GM10248 (cell line): ENCODE results near the gene LDAH.

Source experiments
- CTCF ChIA-PET: fragments of 300-600 bp; sonication (Branson Sonifier 250); formaldehyde crosslinking; extraction: SDS; loops from one replicate; lab custom pipeline; 2021; ENCODE audit warnings: antibody characterized with exemption; lab: Yijun Ruan, JAX
- POLR2A ChIA-PET: fragments of 350-650 bp; sonication (Branson Sonifier 250); formaldehyde crosslinking; extraction: SDS; loops from one replicate; lab custom pipeline; 2020; ENCODE audit warnings: antibody characterized with exemption; lab: Yijun Ruan, JAX
- DNase-seq: peaks from one replicate; pipeline ENCODE4 v3.0.0; 2012; ENCODE audit errors: extremely low spot score
- TF ChIP-seq, protein P1 (sequence below): IDR thresholded peaks from 2 replicates; pipeline ENCODE4 v1.5.1; 2012; ENCODE audit warnings: mild to moderate bottlenecking, low read depth; ENCODE audit errors: extremely low read depth, missing control alignments, control extremely low read depth

Gene LDAH

DNA sequence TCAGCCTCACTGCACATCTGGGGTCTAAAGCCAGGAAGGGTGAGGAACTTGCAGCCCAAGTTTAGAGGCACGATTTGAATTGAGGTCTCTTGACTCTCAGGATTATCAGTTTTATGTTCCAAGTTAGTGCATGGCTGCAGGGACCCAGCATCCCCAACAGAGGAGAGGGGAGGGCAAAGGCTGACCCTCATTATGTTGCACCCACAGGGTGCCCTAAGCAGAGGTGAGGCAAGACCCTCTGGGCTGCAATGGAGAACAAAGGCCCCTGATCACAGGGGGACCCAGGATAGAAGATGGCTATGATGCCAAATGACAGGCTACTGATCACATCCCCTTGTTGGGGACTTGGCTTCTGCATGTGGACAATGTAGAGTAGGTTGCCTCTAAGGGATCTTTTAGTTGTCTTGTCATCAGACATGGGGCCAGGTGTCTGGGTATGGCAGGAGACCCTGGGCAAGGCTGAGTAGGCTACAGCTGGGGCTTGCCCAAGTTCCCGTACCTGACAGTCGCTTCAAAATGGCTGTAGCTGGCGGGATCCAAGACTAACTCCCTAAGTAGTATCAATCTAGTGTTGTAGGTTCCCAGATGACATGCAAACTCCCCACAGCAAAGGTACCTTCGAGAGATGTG is 160.5 kb downstream of the LDAH start:
- no peak for DNase-seq
- CTCF ChIA-PET: interaction anchor here (0.7 to 10.0 kb wide), 44 partner anchors 8 to 503 kb away, joined by 3 to 247 read pairs (median 6); partner anchors contain the start of genes APOB, HS1BP3 and RHOB
- TF ChIP-seq, protein P1, sequence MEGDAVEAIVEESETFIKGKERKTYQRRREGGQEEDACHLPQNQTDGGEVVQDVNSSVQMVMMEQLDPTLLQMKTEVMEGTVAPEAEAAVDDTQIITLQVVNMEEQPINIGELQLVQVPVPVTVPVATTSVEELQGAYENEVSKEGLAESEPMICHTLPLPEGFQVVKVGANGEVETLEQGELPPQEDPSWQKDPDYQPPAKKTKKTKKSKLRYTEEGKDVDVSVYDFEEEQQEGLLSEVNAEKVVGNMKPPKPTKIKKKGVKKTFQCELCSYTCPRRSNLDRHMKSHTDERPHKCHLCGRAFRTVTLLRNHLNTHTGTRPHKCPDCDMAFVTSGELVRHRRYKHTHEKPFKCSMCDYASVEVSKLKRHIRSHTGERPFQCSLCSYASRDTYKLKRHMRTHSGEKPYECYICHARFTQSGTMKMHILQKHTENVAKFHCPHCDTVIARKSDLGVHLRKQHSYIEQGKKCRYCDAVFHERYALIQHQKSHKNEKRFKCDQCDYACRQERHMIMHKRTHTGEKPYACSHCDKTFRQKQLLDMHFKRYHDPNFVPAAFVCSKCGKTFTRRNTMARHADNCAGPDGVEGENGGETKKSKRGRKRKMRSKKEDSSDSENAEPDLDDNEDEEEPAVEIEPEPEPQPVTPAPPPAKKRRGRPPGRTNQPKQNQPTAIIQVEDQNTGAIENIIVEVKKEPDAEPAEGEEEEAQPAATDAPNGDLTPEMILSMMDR: no peak
- POLR2A ChIA-PET: no interaction called here

DNA sequence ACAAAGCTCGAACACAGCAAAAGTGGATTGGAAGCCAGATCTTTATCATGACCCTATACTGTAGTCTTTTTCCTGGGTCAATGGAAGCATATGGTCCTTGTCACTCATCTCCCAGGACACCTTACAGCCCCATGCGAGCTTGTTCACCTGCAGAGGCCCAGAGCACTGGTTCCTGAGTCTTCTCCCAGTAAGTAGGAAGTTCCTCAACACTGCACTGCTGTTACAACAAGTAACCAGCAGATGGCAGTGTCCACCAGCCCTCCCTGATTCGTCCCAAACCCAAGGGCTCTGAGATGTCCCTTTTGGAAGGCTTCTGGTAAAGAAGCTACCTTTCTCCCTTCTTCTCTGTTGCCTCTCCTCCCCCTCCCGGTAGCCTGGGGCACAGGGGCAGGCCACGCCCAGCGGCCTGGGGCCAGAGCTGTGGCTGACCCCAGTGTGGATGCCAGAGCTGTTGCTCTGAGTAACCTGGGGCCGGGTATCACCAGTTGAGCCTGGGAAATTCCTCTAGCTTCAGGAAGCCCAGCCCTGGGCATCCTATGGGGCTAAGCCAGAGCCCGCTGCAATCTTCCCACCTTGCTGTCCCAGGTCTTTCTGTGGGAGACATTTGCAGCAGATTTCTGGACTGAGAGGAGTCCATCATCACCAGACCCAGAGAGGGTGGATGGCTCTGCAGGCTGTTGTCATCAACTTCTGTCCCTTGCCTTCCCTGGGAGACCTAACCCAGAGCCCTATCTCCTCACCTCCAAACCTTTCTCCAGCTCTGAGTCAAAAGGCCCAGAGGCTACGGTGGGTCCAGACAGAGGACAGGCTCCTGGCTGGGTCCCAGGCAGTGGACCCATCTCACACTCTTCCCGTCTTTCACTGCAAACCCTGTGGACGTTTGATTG is 161.2 kb downstream of the LDAH start:
- peak; percentile 80 for DNase-seq
- POLR2A ChIA-PET: interaction anchor here (1.2 kb wide), 1 partner anchor 215 kb away, joined by 5 read pairs; the partner anchor contains the start of gene RHOB
- CTCF ChIA-PET: interaction anchor here (0.6 to 10.0 kb wide), 80 partner anchors 9 to 504 kb away, joined by 3 to 247 read pairs (median 4); partner anchors contain the start of genes APOB, HS1BP3, LDAH and RHOB
- TF ChIP-seq, protein P1: peak; percentile 94

DNA sequence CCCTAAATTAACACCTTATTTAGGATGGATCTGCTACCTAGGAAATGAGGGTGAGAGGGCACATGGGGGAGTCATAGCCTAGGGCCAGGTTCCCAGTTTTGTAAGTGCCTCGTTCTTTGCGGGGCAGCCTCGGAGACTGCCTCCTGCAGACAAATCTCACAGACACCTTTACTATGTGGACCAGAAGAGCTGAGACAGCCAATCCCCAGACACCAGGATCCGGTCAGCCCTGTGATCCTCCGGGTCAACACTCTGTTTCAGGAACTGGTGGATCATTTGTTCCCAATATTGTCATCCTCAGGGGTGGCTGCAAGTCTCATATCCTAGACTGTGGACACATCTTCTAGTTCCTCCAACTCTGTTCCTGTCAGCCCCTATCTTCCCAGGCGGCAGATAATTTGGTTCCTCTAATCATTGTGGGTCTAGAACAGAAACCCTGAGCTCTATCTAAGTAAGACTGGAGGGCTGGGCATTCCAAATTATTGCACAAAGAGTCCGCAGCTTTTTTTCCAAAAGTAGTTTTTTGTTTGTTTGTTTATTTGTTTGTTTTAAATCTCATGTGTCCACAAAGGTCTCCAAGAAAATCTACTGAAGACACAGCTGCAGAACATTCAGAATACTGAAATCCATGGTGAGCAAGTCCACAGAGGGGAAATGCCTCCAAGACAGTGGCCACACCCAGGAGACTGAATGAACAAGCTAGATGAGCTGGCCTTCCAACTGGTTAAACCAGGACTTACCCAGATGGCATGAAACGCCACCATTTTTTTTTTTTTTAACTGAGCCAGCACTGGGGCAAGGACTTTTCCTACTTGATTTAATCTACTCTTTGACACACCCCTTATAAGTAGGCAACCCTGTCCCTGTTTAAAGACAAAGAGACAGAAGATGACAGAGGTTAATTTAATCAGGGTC is 162.1 kb downstream of the LDAH start:
- POLR2A ChIA-PET: interaction anchor here (1.2 kb wide), 1 partner anchor 214 kb away, joined by 5 read pairs; the partner anchor contains the start of gene RHOB

DNA sequence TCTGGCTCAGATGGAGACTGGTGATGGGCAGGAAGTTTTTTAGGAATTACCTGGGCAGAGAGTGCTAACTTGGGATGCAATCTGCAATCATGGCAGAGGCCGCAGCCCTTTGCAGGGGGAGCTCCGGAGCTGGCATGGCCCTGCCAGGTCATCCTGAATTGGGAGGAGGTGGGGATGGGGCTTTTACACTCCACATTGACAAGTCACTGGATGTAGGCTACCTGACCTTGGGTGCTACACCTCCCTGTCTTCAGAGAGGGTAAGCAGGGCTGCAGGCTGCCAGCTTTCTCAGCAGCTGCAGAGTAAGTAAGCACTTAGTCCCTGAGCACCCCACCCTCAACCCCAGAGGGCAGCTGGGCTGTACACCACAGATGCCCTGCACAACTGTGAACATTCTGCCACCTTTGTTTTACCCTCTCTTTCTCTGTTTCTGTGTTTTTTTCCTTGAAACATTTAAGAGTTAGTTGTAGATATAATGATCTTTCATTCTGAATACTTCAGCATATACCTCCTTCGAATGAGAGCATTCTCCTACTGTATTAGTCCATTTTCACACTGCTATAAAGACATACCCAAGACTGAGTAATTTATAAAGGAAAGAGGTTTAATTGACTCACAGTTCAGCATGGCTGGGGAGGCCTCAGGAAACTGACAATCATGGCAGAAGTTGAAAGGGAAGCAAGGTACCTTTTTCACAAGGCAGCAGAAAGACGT is 165.2 kb downstream of the LDAH start:
- TF ChIP-seq, protein P1: no peak
- ChIA-PET CTCF (interaction anchor here (0.8 to 1.7 kb wide), 4 partner anchors 18 to 306 kb away, joined by 3 to 5 read pairs (median 3); no protein-coding TSS in a partner anchor), POLR2A (interaction anchor here (0.6 kb wide), 1 partner anchor 210 kb away, joined by 4 read pairs; no protein-coding TSS in a partner anchor)
- no peak for DNase-seq

More for the DNA sequence above, 162.1 kb downstream of the LDAH start:
- CTCF ChIA-PET: interaction anchor here (0.7 to 10.0 kb wide), 63 partner anchors 9 to 457 kb away, joined by 3 to 247 read pairs (median 4); partner anchors contain the start of genes HS1BP3, LDAH and RHOB
- TF ChIP-seq, protein P1: no peak
- DNase-seq: no peak

DNA sequence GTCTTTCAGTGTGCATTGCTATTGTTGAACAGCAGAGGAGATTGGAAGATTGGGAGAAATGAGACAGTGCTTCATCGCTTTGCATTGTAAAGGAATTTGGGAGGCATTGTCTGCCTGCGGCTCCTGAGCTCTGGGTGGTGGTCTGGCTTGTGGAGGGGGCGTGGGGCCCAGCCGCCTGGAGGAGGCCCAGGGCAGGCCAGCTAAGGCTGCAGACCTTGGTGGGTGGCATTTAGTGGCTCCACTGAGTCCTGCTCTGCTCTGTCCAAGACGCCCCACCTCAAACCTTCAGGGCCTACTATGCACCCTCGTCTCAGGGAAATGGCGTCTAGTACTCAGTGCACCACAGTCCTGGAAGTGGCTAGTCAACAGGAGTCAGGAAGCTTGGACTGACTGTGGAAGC is 166.3 kb downstream of the LDAH start:
- no peak for DNase-seq
- POLR2A ChIA-PET: no interaction called here
- TF ChIP-seq, protein P1: no peak
- CTCF ChIA-PET: interaction anchor here (0.8 to 1.7 kb wide), 8 partner anchors 9 to 307 kb away, joined by 3 to 8 read pairs (median 3); no protein-coding TSS in a partner anchor
